Activated CD4-positive, alpha-beta T cell treated with anti-CD3 and anti-CD28 coated beads, Interleukin-2, amount 50 U/mL, for 24 hours (primary cell): Measurements from ENCODE around the gene STOML1.

Experiments
- DNase-seq, 2 donors: peaks; one replicate each; pipeline ENCODE4 v3.0.0-alpha.2; 2020; ENCODE audit warnings: low read depth in 1 of 2, low spot score in 1 of 2

STOML1 gene

DNA sequence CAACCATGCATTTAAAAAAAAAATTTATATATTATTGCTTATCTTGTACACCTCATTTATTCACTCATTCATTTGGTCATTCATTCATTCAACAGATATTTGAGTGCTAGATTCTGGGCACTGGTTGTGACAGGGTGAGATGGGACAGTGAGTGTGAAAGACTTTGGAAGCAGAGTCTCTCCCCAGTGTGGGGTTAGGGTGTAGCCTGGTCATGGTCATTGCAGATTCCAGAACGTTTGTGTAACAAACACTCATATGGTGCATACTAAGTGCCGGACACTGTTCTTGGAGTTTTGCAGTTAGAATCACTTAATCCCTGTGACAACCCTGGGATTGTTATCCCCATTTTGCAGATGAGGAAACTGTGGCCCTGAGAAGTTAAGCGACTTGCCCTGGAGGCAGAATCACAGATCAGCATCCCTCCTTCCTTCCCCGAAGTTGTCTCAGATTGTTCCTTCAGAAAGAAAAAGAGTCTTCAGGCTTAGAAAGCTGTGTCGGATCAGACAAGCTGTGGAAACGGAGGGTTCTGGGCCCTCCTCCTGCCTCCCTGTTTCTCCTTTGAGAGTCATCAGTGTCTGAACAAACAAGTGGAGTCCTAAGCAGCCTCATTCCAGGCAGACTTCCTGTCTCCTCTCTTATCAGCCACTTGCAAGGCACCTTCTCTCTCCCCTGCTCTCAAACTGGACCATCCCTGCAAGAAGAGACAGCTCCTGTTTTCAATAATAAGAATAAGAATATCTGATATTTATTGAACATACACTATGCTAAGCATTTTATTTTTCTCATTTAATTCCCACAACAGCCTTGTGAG, 59.5 kb downstream of the STOML1 start:
- no peak for DNase-seq

DNA sequence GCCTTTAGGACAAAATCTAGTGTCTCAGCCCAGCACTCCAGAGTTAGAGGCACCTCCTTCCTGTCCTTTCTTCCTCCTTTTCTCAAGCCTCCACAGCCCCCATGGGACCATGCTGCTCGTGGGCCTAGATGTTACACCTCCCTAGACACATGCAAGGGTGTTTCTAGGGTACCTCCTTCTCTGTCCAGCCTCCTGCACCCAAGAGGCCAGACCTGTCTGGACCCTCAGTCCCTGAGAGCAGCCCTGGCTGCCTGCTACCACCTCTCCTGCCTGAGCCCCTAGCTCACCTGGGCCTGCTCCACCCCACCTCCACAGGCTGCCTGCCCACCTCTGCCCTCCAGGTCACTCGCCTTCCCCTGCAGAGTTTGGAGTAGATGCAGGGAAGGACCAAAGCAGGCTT, 60.7 kb downstream of the STOML1 start:
- DNase-seq, result no peak

GRCh38 chr15:73930790-73931281, 61.3 kb downstream of the STOML1 start:
- no peak for DNase-seq

GRCh38 chr15:73930371-73930770, 61.7 kb downstream of the STOML1 start:
- no peak for DNase-seq

DNA sequence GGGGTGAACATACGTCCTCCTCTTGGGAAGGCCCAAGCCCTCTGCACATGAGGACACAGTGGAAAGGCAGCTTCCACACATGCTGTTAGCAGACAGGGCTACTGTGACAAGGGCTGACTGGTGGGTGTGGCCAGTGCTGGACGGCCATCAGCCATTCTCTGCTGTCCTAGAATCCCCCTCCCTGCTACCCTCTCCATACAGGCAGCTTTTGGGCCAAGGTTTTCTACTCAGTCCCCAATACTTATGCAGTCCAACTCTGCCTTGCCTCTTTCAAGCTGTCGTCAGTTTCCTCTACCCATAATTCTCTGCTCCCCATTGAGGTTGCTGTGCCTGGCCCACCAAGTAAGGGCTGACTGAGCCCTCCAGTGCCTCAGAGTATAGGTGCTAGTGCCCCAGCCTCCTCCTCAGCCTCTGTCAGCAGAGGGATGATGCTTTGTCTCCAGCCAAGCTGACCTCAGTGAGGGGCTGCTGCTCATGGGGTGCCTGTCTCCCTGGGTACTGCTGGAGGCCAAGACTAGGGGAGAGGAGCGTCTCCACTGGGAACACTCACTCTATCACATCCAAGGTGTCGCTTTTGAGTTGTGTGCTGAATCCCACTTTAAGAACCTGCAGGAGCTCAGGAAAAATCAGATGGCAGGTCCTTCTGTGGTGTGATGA, 63.0 kb downstream of the STOML1 start:
- no peak for DNase-seq
